Chondrocyte (in vitro differentiated cells): ENCODE data around the gene CFAP46. TPM values are rescaled to one million over a fixed set of nuclear protein-coding genes. Genes with fewer than 3 reads are reported as not detected.
A peak's percentile ranks its signal among the peaks of the same experiment; 100 is the strongest.

Experiments used
- DNase-seq: peaks from one replicate; pipeline ENCODE4 v3.0.0; 2021; ENCODE audit warnings: mixed read lengths, low spot score
- H3K27ac Mint-ChIP-seq: one replicate; pipeline ENCODE4 v1.8.0; 2021; ENCODE audit warnings: mild to moderate bottlenecking, moderate library complexity, mixed read lengths; ENCODE audit not compliant: unreplicated experiment
- H3K27me3 Mint-ChIP-seq: 2 replicates; pipeline ENCODE4 v1.8.0; 2021; ENCODE audit warnings: low read depth, mixed read lengths
- H3K36me3 Mint-ChIP-seq: 2 replicates; pipeline ENCODE4 v1.8.0; 2021; ENCODE audit warnings: low read depth, mixed read lengths
- H3K4me1 Mint-ChIP-seq: 2 replicates; pipeline ENCODE4 v1.8.0; 2021; ENCODE audit warnings: low read depth, mild to moderate bottlenecking, mixed read lengths
- H3K4me3 Mint-ChIP-seq: one replicate; pipeline ENCODE4 v1.8.0; 2021; ENCODE audit warnings: mild to moderate bottlenecking, moderate library complexity, mixed read lengths; ENCODE audit not compliant: unreplicated experiment
- H3K9me3 Mint-ChIP-seq: 2 replicates; pipeline ENCODE4 v1.8.0; 2021; ENCODE audit warnings: low read depth, mixed read lengths
- total RNA-seq: library from RNA; stranded (reverse); gene quantifications from 3 replicates; pipeline ENCODE4 v1.2.1, GENCODE V29; 2021
- TF ChIP-seq, protein P1 (sequence below): fragments of 200-600 bp; sonication (generic); IDR thresholded peaks from 2 replicates; pipeline ENCODE4 v1.5.0; 2021; ENCODE audit warnings: antibody characterized with exemption, mild to moderate bottlenecking, moderate library complexity

CFAP46 gene
- total RNA-seq, 1 donor from 2014 or later: 0.92 TPM

GRCh38 chr10:132810141-132810806 is 132.1 kb downstream of the CFAP46 start:
- Mint-ChIP-seq H3K36me3 (no peaks in the 10 kb centered on the region), H3K4me3 (no peak overlapping the region), H3K27ac (no peak overlapping the region), H3K27me3 (peaks cover 18% of the 10 kb centered on the region), H3K9me3 (no peaks in the 10 kb centered on the region), H3K4me1 (no peaks in the 10 kb centered on the region)
- peak; percentile 74 for DNase-seq
- TF ChIP-seq, protein P1, sequence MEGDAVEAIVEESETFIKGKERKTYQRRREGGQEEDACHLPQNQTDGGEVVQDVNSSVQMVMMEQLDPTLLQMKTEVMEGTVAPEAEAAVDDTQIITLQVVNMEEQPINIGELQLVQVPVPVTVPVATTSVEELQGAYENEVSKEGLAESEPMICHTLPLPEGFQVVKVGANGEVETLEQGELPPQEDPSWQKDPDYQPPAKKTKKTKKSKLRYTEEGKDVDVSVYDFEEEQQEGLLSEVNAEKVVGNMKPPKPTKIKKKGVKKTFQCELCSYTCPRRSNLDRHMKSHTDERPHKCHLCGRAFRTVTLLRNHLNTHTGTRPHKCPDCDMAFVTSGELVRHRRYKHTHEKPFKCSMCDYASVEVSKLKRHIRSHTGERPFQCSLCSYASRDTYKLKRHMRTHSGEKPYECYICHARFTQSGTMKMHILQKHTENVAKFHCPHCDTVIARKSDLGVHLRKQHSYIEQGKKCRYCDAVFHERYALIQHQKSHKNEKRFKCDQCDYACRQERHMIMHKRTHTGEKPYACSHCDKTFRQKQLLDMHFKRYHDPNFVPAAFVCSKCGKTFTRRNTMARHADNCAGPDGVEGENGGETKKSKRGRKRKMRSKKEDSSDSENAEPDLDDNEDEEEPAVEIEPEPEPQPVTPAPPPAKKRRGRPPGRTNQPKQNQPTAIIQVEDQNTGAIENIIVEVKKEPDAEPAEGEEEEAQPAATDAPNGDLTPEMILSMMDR: no peak

DNA sequence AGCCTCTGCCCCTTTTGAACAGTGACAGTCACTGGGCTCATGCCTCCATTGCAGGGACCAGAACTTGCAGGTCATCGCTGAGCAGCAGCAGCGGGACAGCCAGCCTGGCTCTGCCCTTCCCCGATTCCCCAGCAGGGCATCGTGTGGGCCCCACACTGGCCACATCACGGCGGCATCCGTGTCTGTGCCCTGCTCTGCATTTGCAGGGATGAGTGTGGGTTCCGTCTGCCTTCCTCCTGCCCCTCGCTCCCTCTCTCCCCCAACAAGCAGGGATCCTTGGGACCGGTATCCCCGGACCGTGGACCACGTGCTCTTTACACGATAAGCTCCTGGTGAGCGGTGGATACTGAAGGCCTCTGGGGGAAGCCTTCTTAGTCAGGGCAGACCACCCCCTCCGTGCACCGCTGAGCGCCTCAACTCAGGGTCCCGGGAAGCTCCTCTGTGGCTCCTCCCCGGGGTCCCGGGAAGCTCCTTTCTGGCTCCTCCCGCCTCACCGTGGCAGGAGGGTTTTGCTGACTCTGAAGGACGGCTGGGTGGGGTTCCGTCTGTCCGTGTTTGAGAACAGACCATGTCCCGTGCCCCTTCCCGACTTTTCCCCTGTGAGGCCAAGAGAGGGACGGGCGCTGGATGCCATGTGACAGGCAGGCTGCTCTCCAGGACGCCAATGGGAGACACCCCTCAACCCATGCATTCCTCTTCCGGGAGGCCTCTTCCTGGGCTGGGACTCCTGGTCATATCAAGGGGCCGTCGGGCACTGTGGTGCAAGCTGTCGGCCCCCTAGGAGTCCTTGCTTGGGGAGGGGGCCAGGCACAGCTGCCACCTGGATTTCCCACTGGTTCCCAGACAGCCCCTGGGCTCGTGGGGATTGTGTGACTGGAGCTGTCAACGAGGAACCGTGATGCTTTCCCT is 132.9 kb downstream of the CFAP46 start:
- Mint-ChIP-seq H3K27ac (no peak overlapping the region), H3K27me3 (peaks cover 13% of the 10 kb centered on the region), H3K36me3 (no peaks in the 10 kb centered on the region), H3K4me3 (no peak overlapping the region), H3K4me1 (no peaks in the 10 kb centered on the region), H3K9me3 (no peaks in the 10 kb centered on the region)
- TF ChIP-seq, protein P1: no peak
- DNase-seq: peak; percentile 84

GRCh38 chr10:132808383-132809231 is 133.8 kb downstream of the CFAP46 start:
- Mint-ChIP-seq H3K27ac (no peak overlapping the region), H3K4me3 (no peak overlapping the region), H3K36me3 (no peaks in the 10 kb centered on the region), H3K9me3 (no peaks in the 10 kb centered on the region), H3K4me1 (no peaks in the 10 kb centered on the region), H3K27me3 (peaks cover 9% of the 10 kb centered on the region)
- peak; percentile 92 for DNase-seq
- TF ChIP-seq, protein P1: no peak

- H3K4me3 Mint-ChIP-seq: no peak overlapping the region
- H3K27me3 Mint-ChIP-seq: peaks cover 9% of the 10 kb centered on the region
- no peak overlapping the region for H3K27ac Mint-ChIP-seq
- DNase-seq: peak; percentile 76
- TF ChIP-seq, protein P1: no peak
- no peaks in the 10 kb centered on the region for H3K36me3 Mint-ChIP-seq
- no peaks in the 10 kb centered on the region for H3K9me3 Mint-ChIP-seq
- H3K4me1 Mint-ChIP-seq: no peaks in the 10 kb centered on the region
Measured at GRCh38 chr10:132807621-132808049, 134.7 kb downstream of the CFAP46 start.
